IPS-18a (cell line): ENCODE results near the gene ZDHHC14.

Experiments used
- H3K27ac ChIP-seq: one replicate; pipeline ENCODE4 v1.5.1; 2013; ENCODE audit warnings: low read length
- H3K27me3 ChIP-seq: one replicate; pipeline ENCODE4 v1.6.1; 2013; ENCODE audit warnings: mild to moderate bottlenecking, low read length; ENCODE audit not compliant: control insufficient read depth, insufficient read depth
- H3K36me3 ChIP-seq: one replicate; pipeline ENCODE4 v1.6.1; 2013; ENCODE audit warnings: low read depth, low read length; ENCODE audit not compliant: control insufficient read depth
- H3K4me1 ChIP-seq: one replicate; pipeline ENCODE4 v1.6.1; 2013; ENCODE audit warnings: low read depth, low read length; ENCODE audit not compliant: control insufficient read depth
- H3K4me3 ChIP-seq: one replicate; pipeline ENCODE4 v1.5.1; 2013; ENCODE audit warnings: low read length
- H3K9ac ChIP-seq: one replicate; pipeline ENCODE4 v1.6.1; 2013; ENCODE audit warnings: mild to moderate bottlenecking, low read length, moderate library complexity
- H3K9me3 ChIP-seq: one replicate; pipeline ENCODE4 v1.6.1; 2013; ENCODE audit warnings: low read depth, low read length; ENCODE audit not compliant: control insufficient read depth

ZDHHC14 gene

GRCh38 chr6:157410045-157410444, 29.1 kb downstream of the ZDHHC14 start:
- Histone ChIP-seq H3K27me3 (no peaks in the 10 kb centered on the region), H3K36me3 (no peaks in the 10 kb centered on the region), H3K9ac (no peak overlapping the region), H3K9me3 (no peaks in the 10 kb centered on the region), H3K27ac (no peak overlapping the region), H3K4me3 (no peak overlapping the region), H3K4me1 (peaks cover 9% of the 10 kb centered on the region)

DNA sequence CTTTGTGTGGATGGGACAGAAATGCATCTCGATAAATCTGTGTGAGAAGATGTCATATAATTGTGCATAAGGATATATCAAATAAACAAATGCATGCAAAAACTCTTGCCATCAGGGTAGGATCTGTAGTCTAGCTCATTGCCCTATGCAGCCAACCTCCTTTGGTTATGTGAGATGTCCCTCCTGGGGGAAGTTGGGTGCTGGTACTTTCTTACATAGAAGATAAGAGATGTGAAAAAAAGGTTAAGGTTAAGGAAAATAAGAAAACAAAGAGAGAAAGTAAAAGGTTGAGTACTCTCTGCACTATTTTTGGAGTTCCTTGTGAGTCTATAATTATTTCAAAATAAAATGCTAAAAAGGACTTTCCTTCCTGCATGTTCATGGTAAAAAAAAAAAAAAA, 30.4 kb downstream of the ZDHHC14 start:
- Histone ChIP-seq H3K9ac (no peak overlapping the region), H3K36me3 (no peaks in the 10 kb centered on the region), H3K27me3 (no peaks in the 10 kb centered on the region), H3K4me1 (peaks cover 6% of the 10 kb centered on the region), H3K9me3 (no peaks in the 10 kb centered on the region), H3K27ac (no peak overlapping the region), H3K4me3 (no peak overlapping the region)

DNA sequence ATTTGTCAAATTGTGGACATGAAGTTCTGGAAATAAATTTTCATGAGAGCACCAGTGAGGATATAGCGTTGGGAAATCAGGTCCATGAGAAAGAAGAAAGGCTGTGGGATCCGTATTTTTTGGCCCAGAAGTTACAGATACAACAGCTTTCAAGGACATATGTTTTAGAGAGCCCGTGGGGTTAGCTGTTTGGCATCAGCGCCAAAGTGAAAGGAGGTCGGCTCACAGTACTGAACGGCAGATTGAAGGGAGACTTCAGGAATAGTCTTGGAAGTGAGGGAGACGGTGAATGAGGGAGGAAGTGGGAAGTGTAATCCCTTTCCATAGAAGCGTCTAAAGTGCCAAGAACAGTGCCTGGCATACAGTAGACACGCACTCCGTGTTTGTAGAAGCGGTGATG, 31.8 kb downstream of the ZDHHC14 start:
- no peak overlapping the region for H3K9ac ChIP-seq
- H3K4me1 ChIP-seq: no peaks in the 10 kb centered on the region
- no peaks in the 10 kb centered on the region for H3K9me3 ChIP-seq
- no peak overlapping the region for H3K4me3 ChIP-seq
- H3K27ac ChIP-seq: no peak overlapping the region
- H3K27me3 ChIP-seq: no peaks in the 10 kb centered on the region
- H3K36me3 ChIP-seq: no peaks in the 10 kb centered on the region

DNA sequence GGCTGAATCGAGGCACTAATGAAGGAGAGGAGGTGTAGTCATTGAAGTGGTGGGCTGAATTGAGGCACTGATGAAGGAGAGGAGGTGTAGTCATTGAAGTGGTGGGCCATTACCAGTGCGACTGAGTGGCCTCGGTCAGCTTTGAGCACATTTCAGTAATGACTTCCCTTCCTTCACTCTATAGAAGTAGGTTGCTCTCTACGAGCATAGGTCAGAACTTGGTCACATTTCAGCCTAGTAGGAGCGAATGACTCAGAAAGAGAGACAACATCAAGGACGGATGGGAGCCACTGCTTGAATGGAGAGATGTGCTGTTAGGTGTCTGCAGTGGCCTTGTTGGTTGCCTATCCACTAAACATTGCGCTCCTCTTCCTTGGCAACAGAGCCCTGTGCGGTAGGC, 39.5 kb downstream of the ZDHHC14 start:
- Histone ChIP-seq H3K4me1 (no peaks in the 10 kb centered on the region), H3K36me3 (no peaks in the 10 kb centered on the region), H3K27me3 (no peaks in the 10 kb centered on the region), H3K27ac (no peak overlapping the region), H3K9me3 (peaks cover 9% of the 10 kb centered on the region), H3K4me3 (no peak overlapping the region), H3K9ac (no peak overlapping the region)

GRCh38 chr6:157424491-157425020, 43.6 kb downstream of the ZDHHC14 start:
- Histone ChIP-seq H3K9ac (no peak overlapping the region), H3K4me3 (no peak overlapping the region), H3K27me3 (no peaks in the 10 kb centered on the region), H3K36me3 (no peaks in the 10 kb centered on the region), H3K4me1 (peaks cover 11% of the 10 kb centered on the region), H3K27ac (no peak overlapping the region), H3K9me3 (peaks cover 3% of the 10 kb centered on the region)

GRCh38 chr6:157427969-157428368, 47.0 kb downstream of the ZDHHC14 start:
- Histone ChIP-seq H3K36me3 (no peaks in the 10 kb centered on the region), H3K9me3 (no peaks in the 10 kb centered on the region), H3K27me3 (no peaks in the 10 kb centered on the region), H3K27ac (no peak overlapping the region), H3K9ac (no peak overlapping the region), H3K4me1 (peaks cover 11% of the 10 kb centered on the region), H3K4me3 (no peak overlapping the region)

GRCh38 chr6:157428427-157429202, 47.6 kb downstream of the ZDHHC14 start:
- no peak overlapping the region for H3K27ac ChIP-seq
- peaks cover 14% of the 10 kb centered on the region for H3K4me1 ChIP-seq
- no peaks in the 10 kb centered on the region for H3K9me3 ChIP-seq
- H3K36me3 ChIP-seq: no peaks in the 10 kb centered on the region
- H3K4me3 ChIP-seq: no peak overlapping the region
- no peak overlapping the region for H3K9ac ChIP-seq
- H3K27me3 ChIP-seq: no peaks in the 10 kb centered on the region

GRCh38 chr6:157429248-157429647, 48.3 kb downstream of the ZDHHC14 start:
- no peaks in the 10 kb centered on the region for H3K27me3 ChIP-seq
- H3K4me1 ChIP-seq: peaks cover 15% of the 10 kb centered on the region
- H3K4me3 ChIP-seq: no peak overlapping the region
- no peak overlapping the region for H3K9ac ChIP-seq
- H3K9me3 ChIP-seq: no peaks in the 10 kb centered on the region
- H3K27ac ChIP-seq: no peak overlapping the region
- H3K36me3 ChIP-seq: no peaks in the 10 kb centered on the region

DNA sequence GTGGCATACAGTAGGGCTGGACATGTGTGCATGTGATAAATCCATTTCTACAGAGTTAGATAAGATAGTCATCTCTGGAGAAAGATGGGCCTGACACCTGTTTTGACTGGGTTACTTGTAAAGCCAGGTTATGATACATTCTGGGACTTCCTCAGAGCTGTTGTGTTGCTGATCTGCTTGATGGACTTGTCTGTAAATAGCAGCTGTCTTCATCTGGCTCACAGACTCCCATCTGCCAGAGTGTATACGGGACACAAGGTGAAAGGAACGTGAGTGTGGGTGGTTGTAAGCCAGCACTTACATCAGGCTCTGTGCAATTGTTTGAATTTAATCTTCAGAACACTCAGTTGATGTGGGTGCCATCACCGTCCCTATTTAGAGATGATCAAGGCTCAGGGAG, 49.8 kb downstream of the ZDHHC14 start:
- Histone ChIP-seq H3K27ac (no peak overlapping the region), H3K4me1 (peaks cover 15% of the 10 kb centered on the region), H3K9ac (no peak overlapping the region), H3K4me3 (no peak overlapping the region), H3K27me3 (no peaks in the 10 kb centered on the region), H3K9me3 (no peaks in the 10 kb centered on the region), H3K36me3 (no peaks in the 10 kb centered on the region)

DNA sequence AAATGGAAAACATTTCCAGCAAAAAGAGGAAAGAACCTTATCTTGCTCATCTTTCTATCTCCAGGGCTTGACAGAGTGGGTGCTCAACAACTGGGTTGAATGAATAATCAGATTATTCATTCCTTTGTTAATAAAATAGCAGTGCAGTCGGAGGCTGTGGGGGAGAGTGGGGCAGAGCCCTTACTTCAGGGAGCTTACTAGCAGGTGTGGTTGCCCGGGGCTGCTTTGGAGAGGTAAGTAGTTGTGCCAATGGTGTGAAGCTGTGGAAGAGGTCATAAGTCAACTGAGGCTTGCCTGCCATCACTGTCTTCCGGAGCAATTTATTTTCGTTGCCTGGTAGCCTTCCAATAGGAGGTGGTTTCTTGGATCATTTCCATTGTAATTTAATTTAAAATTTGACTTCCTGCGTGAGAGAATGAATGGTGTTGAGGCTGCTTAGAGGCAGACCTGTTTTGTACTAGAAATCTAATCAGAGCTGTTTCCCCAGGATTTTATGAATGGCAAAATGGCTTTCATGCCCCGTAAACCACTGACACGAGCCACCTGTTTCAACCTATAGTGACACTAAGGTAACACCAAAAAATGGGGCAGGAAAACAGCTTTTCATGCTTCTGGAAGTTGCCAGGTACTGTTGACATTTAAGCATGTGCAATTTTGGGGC, 51.4 kb downstream of the ZDHHC14 start:
- Histone ChIP-seq H3K9me3 (no peaks in the 10 kb centered on the region), H3K27ac (no peak overlapping the region), H3K4me1 (peaks cover 18% of the 10 kb centered on the region), H3K27me3 (no peaks in the 10 kb centered on the region), H3K9ac (no peak overlapping the region), H3K36me3 (no peaks in the 10 kb centered on the region), H3K4me3 (no peak overlapping the region)

GRCh38 chr6:157432892-157433265, 51.9 kb downstream of the ZDHHC14 start:
- Histone ChIP-seq H3K9ac (no peak overlapping the region), H3K27ac (no peak overlapping the region), H3K27me3 (no peaks in the 10 kb centered on the region), H3K36me3 (no peaks in the 10 kb centered on the region), H3K9me3 (no peaks in the 10 kb centered on the region), H3K4me3 (no peak overlapping the region), H3K4me1 (peaks cover 19% of the 10 kb centered on the region)

DNA sequence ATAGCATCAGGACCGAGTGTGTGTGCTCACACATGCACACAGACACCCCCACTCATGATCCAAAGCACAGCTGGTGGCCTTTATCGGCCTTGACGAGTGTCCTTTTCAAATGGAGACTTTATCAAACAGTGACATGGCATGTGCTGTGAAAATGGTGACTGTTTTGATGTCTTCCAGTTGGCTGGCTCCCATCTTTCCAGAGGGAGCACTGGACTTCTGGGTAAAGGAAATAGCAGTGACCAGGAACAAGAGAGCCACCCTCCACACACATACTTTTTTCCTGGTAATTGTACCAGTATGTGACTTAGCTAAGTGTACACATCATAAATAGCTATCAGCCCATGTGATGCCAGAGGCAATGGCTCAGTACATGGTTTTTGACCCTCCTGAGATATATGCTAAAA, 52.7 kb downstream of the ZDHHC14 start:
- H3K27ac ChIP-seq: no peak overlapping the region
- H3K9me3 ChIP-seq: no peaks in the 10 kb centered on the region
- peaks cover 13% of the 10 kb centered on the region for H3K4me1 ChIP-seq
- H3K36me3 ChIP-seq: no peaks in the 10 kb centered on the region
- no peak overlapping the region for H3K9ac ChIP-seq
- no peak overlapping the region for H3K4me3 ChIP-seq
- H3K27me3 ChIP-seq: no peaks in the 10 kb centered on the region
